ENCODE results near the gene VSTM4. TPM values are rescaled to one million over a fixed set of nuclear protein-coding genes. Genes with fewer than 3 reads are reported as not detected.

VSTM4 gene
- total and polyA plus RNA-seq, 2 of the 4 experiments (the other 2 are of a cell fraction) = 2.4 to 2.9 TPM

GRCh38 chr10:49008091-49008490 lies 107.2 kb downstream of the VSTM4 start:
- intact Hi-C loops (cut with micrococcal nuclease) (no loop called here), in situ Hi-C loops (cut with MboI; ENCODE audit: low sequenced_read_pairs) (no loop called here), dilution Hi-C loops (cut with HindIII; ENCODE audit: low sequenced_read_pairs, unreplicated experiment) (no loop called here)
- Histone ChIP-seq H3K9me1 (ENCODE audit: insufficient read depth, low read length) (no peaks in the 10 kb centered on the region), H3K14ac (replicated peaks; ENCODE audit: low read depth, low read length) (no peak overlapping the region), H3K23ac (ENCODE audit: low read depth, low read length) (no peak overlapping the region), H2AK9ac (replicated peaks; ENCODE audit: low read depth, low read length, poor library complexity) (no peak overlapping the region), H2BK120ac (ENCODE audit: low read depth, low read length) (no peak overlapping the region), H3K18ac (ENCODE audit: low read depth, low read length) (no peak overlapping the region), H4K8ac (ENCODE audit: low read depth in 2 of 2, low read length in 2 of 2) (no peak overlapping the region), H2BK20ac (ENCODE audit: low read depth, low read length) (no peak overlapping the region), H4K20me1 (ENCODE audit: insufficient read depth, low read length) (no peaks in the 10 kb centered on the region), H3K27me3 (ENCODE audit: control insufficient read depth, insufficient read depth, low read length) (peaks cover 6% of the 10 kb centered on the region), H3K27ac (ENCODE audit: insufficient read depth, low read length) (no peak overlapping the region), H3K4ac (ENCODE audit: low read depth, low read length) (no peak overlapping the region), H3K79me1 (ENCODE audit: low read depth in 1 of 2, low read length in 2 of 2) (no peaks in the 10 kb centered on the region), H3K56ac (ENCODE audit: extremely low read depth, insufficient read depth, low read length) (no peak overlapping the region), H2AFZ (replicated peaks; ENCODE audit: low read length, poor library complexity) (no peak overlapping the region), H3K9ac (ENCODE audit: low read depth, low read length) (no peak overlapping the region), H4K5ac (ENCODE audit: low read depth, low read length) (no peak overlapping the region), H3K4me3 (ENCODE audit: insufficient read depth, low read depth, low read length) (no peak overlapping the region), H3K9me3 (ENCODE audit: control insufficient read depth, insufficient read depth, low read length) (no peaks in the 10 kb centered on the region), H2BK5ac (ENCODE audit: low read depth, low read length, poor library complexity, severe bottlenecking) (no peak overlapping the region), H4K91ac (ENCODE audit: insufficient read depth, low read depth, low read length) (no peak overlapping the region), H3K4me1 (ENCODE audit: control insufficient read depth, insufficient read depth, low read length) (peaks cover 2% of the 10 kb centered on the region; the same call in 1 of the 2 replicates), H3K36me3 (ENCODE audit: control insufficient read depth, insufficient read depth, low read length) (no peaks in the 10 kb centered on the region), H2AK5ac (ENCODE audit: low read depth, low read length) (no peak overlapping the region), H3K4me2 (ENCODE audit: low read depth, low read length) (no peak overlapping the region), H2BK15ac (ENCODE audit: low read depth, low read length) (no peak overlapping the region)
- no CpG with 5 or more reads among the region's 1 CpG for WGBS, 2 experiments (ENCODE audit: extremely low coverage in 2 of 2, insufficient read length in 1 of 2)
- BruUV-seq (replicated peaks) = no TSS peak
- TF ChIP-seq ELK1 (IDR thresholded peaks at IDR 0.05; ENCODE audit: borderline replicate concordance, low read depth, low read length) (no peak), RAD21 (IDR thresholded peaks at IDR 0.05; ENCODE audit: low read length) (no peak), POLR2A (IDR thresholded peaks at IDR 0.05; ENCODE audit: low read depth, low read length) (no peak), BHLHE40 (IDR thresholded peaks at IDR 0.05; ENCODE audit: low read depth, low read length) (no peak), CHD1 (IDR thresholded peaks at IDR 0.05; ENCODE audit: low read depth, low read length) (no peak), MAZ (IDR thresholded peaks at IDR 0.05; ENCODE audit: borderline replicate concordance, low read depth, low read length) (no peak), CEBPB (IDR thresholded peaks at IDR 0.05; ENCODE audit: low read depth, low read length) (no peak), FOS (IDR thresholded peaks at IDR 0.05; ENCODE audit: low read depth, low read length) (no peak), CTCF (conservative IDR thresholded peaks at IDR 0.05; ENCODE audit: low read depth, low read length) (no peak), SMC3 (IDR thresholded peaks at IDR 0.05; ENCODE audit: low read depth, low read length) (no peak), RFX5 (IDR thresholded peaks at IDR 0.05; ENCODE audit: low read depth, low read length) (no peak), MAFK (IDR thresholded peaks at IDR 0.05; ENCODE audit: low read depth, low read length) (no peak), NFE2L2 (IDR thresholded peaks at IDR 0.05; ENCODE audit: low read depth, low read length) (no peak)
- TF ChIP-seq, protein P1, sequence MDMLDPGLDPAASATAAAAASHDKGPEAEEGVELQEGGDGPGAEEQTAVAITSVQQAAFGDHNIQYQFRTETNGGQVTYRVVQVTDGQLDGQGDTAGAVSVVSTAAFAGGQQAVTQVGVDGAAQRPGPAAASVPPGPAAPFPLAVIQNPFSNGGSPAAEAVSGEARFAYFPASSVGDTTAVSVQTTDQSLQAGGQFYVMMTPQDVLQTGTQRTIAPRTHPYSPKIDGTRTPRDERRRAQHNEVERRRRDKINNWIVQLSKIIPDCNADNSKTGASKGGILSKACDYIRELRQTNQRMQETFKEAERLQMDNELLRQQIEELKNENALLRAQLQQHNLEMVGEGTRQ (IDR thresholded peaks at IDR 0.05; ENCODE audit: low read depth, low read length) = no peak
- POLR2A ChIA-PET (ENCODE audit: unreplicated experiment) = no interaction called here
- CTCF ChIA-PET = no interaction called here
- no peak for DNase-seq
- no peak for ATAC-seq (ENCODE audit: low read depth)
